HG03575 (cell line): Measurements from ENCODE around the gene ANGPTL2.
"Not testable (repeated sequence)": the region's sequence is repeated elsewhere in the genome, so short reads cannot be mapped to it uniquely, and the experiment has no call there.

ENCODE experiments used
- ATAC-seq: cut with Tn5 transposase; IDR thresholded peaks from one replicate; pipeline ENCODE4 v1.9.1; 2021; ENCODE audit not compliant: unreplicated experiment, insufficient number of reproducible peaks, low FRiP score; ENCODE audit errors: extremely low read depth

The ANGPTL2 gene

GRCh38 chr9:127122176-127123063 lies at the start of gene ANGPTL2:
ANGPTL2 (minus strand) TSS chr9:127122635; CDS start chr9:127108731, 13,904 bp downstream.
- ATAC-seq = no peak

- not testable (repeated sequence) for ATAC-seq
These were observed 48.9 kb upstream of the ANGPTL2 start for GRCh38 chr9:127171348-127171747.

- no peak for ATAC-seq
These were observed 48.2 kb upstream of the ANGPTL2 start for GRCh38 chr9:127170652-127171051.

- ATAC-seq = no peak
These were observed 47.7 kb upstream of the ANGPTL2 start for GRCh38 chr9:127170103-127170502.

GRCh38 chr9:127169575-127169883 lies 47.1 kb upstream of the ANGPTL2 start:
- ATAC-seq = no peak

GRCh38 chr9:127168756-127169574 lies 46.5 kb upstream of the ANGPTL2 start:
- ATAC-seq = no peak

- ATAC-seq = no peak
These were observed 45.3 kb upstream of the ANGPTL2 start for GRCh38 chr9:127167560-127168326.

- no peak for ATAC-seq
These were observed 44.5 kb upstream of the ANGPTL2 start for GRCh38 chr9:127166651-127167524.

GRCh38 chr9:127166111-127166510 lies 43.7 kb upstream of the ANGPTL2 start:
- no peak for ATAC-seq

- ATAC-seq = no peak
These were observed 42.7 kb upstream of the ANGPTL2 start for GRCh38 chr9:127165116-127165515.

GRCh38 chr9:127163409-127163808 lies 41.0 kb upstream of the ANGPTL2 start:
- ATAC-seq = no peak

GRCh38 chr9:127162864-127163365 lies 40.5 kb upstream of the ANGPTL2 start:
- ATAC-seq = no peak

GRCh38 chr9:127162046-127162863 lies 39.8 kb upstream of the ANGPTL2 start:
- ATAC-seq = no peak

- no peak for ATAC-seq
These were observed 38.7 kb upstream of the ANGPTL2 start for GRCh38 chr9:127161081-127161624.

GRCh38 chr9:127159949-127160610 lies 37.6 kb upstream of the ANGPTL2 start:
- ATAC-seq = no peak

GRCh38 chr9:127159325-127159801 lies 36.9 kb upstream of the ANGPTL2 start:
- no peak for ATAC-seq
